SKM-1 (cell line): Measurements from ENCODE around the gene TIFAB.

Source experiments
- DNase-seq: peaks from one replicate; lab custom pipeline; 2025; ENCODE audit not compliant: unreplicated experiment; lab: John Stamatoyannopoulos, UW

Gene TIFAB

GRCh38 chr5:135460246-135461033, 8.3 kb upstream of the TIFAB start:
- no peak for DNase-seq

- no peak for DNase-seq
Observed at GRCh38 chr5:135458921-135459331, 6.8 kb upstream of the TIFAB start.

- no peak for DNase-seq
Observed at GRCh38 chr5:135458356-135458755, 6.2 kb upstream of the TIFAB start.

GRCh38 chr5:135457424-135458071, 5.4 kb upstream of the TIFAB start:
- DNase-seq: peak; percentile 63

- DNase-seq: peak; percentile 48
Observed at GRCh38 chr5:135456238-135457099, 4.3 kb upstream of the TIFAB start.

GRCh38 chr5:135455876-135456237, 3.7 kb upstream of the TIFAB start:
- no peak for DNase-seq

GRCh38 chr5:135454946-135455345, 2.8 kb upstream of the TIFAB start:
- no peak for DNase-seq

GRCh38 chr5:135453613-135454012, 1.5 kb upstream of the TIFAB start:
- no peak for DNase-seq

GRCh38 chr5:135451581-135452320, 400 bp downstream of the TIFAB start:
- DNase-seq: no peak

GRCh38 chr5:135450952-135451351, 1.2 kb downstream of the TIFAB start:
- DNase-seq: no peak

- DNase-seq: no peak
Observed at GRCh38 chr5:135450336-135450735, 1.8 kb downstream of the TIFAB start.

- no peak for DNase-seq
Observed at GRCh38 chr5:135449644-135450043, 2.5 kb downstream of the TIFAB start.

- no peak for DNase-seq
Observed at GRCh38 chr5:135448791-135449507, 3.2 kb downstream of the TIFAB start.

GRCh38 chr5:135448071-135448739, 3.9 kb downstream of the TIFAB start:
- no peak for DNase-seq

GRCh38 chr5:135447298-135447929, 4.7 kb downstream of the TIFAB start, which contains the start of gene DCANP1:
Gene DCANP1, minus strand, starts transcription at chr5:135447348. Its CDS starts 240 bp downstream, at chr5:135447108.
- DNase-seq: no peak

GRCh38 chr5:135446615-135447014, 5.5 kb downstream of the TIFAB start:
- DNase-seq: no peak

GRCh38 chr5:135446206-135446605, 5.9 kb downstream of the TIFAB start:
- DNase-seq: no peak

GRCh38 chr5:135445306-135445985, 6.7 kb downstream of the TIFAB start:
- no peak for DNase-seq

- no peak for DNase-seq
Observed at GRCh38 chr5:135444881-135445280, 7.3 kb downstream of the TIFAB start.
